Mucosa of descending colon (tissue), 3 donors: Measurements from ENCODE around the gene DSCAML1. TPM values are rescaled to one million over a fixed set of nuclear protein-coding genes. Genes with fewer than 3 reads are reported as not detected.

Experiments used
- ATAC-seq: fragments of 200-7000 bp; cut with Tn5 transposase; one replicate; pipeline ENCODE4 v1.9.1; 2020; ENCODE audit warnings: mild to moderate bottlenecking, moderate library complexity
- DNase-seq, 3 donors: peaks; one replicate each; pipeline ENCODE4 v3.0.0-alpha.2; 2020
- H3K36me3 ChIP-seq: fragments of 200-600 bp; one replicate; pipeline ENCODE4 v1.8.0; 2021; ENCODE audit warnings: low read depth, mild to moderate bottlenecking
- H3K4me1 ChIP-seq: fragments of 200-600 bp; one replicate; pipeline ENCODE4 v1.8.0; 2021; ENCODE audit warnings: low read depth, mild to moderate bottlenecking
- H3K4me3 ChIP-seq: fragments of 200-600 bp; one replicate; pipeline ENCODE4 v1.8.0; 2021; ENCODE audit warnings: mild to moderate bottlenecking
- H3K9me3 ChIP-seq: fragments of 200-600 bp; one replicate; pipeline ENCODE4 v1.8.0; 2021; ENCODE audit warnings: mild to moderate bottlenecking
- intact Hi-C, 2 donors: fragments of 100-400 bp; cut with DNase I in 1 of 2; cut with micrococcal nuclease in 1 of 2; formaldehyde crosslinking; loops; one replicate each; pipeline versions ENCODE4 v1.11.0 to v1.11.1; 2022; cut with DNase I, micrococcal nuclease
- total RNA-seq, 3 donors: library from RNA; stranded (reverse); fragmentation: NEBNext Ultra II Directional in 2 of 3; extraction: Animal tissue kit (Norgen Biotek cat#: 25700) in 2 of 3; gene quantifications; one replicate each; pipeline versions ENCODE4 v1.2.1 to v1.2.4, GENCODE V29; 2021 to 2023
- TF ChIP-seq, protein P1 (sequence below): fragments of 200-600 bp; IDR thresholded peaks from one replicate; pipeline ENCODE4 v1.8.0; 2022; ENCODE audit warnings: antibody characterized with exemption, mild to moderate bottlenecking
- donor health status: DM: no; HTN: no; CAD: no; lungs with moderate emphysema.
- donor health status: DM: no; HTN: no; CAD: no.
- donor health status: DM: no; HTN: yes; CAD: no.

Gene DSCAML1
- total RNA-seq, 3 donors from 2014 or later, result 5.0 to 5.5 (median 5.3) TPM

- H3K4me3 ChIP-seq, result no peak overlapping the region
- ATAC-seq, result peak; percentile 24
- DNase-seq, result peak; percentile 61 to 70 (median 63)
- intact Hi-C loops, result loop anchor here in 1 of 2 donors (10.0 kb wide), 1 partner anchor 132 kb away; no protein-coding TSS in a partner anchor
- H3K9me3 ChIP-seq, result no peaks in the 10 kb centered on the region
- TF ChIP-seq, protein P1, sequence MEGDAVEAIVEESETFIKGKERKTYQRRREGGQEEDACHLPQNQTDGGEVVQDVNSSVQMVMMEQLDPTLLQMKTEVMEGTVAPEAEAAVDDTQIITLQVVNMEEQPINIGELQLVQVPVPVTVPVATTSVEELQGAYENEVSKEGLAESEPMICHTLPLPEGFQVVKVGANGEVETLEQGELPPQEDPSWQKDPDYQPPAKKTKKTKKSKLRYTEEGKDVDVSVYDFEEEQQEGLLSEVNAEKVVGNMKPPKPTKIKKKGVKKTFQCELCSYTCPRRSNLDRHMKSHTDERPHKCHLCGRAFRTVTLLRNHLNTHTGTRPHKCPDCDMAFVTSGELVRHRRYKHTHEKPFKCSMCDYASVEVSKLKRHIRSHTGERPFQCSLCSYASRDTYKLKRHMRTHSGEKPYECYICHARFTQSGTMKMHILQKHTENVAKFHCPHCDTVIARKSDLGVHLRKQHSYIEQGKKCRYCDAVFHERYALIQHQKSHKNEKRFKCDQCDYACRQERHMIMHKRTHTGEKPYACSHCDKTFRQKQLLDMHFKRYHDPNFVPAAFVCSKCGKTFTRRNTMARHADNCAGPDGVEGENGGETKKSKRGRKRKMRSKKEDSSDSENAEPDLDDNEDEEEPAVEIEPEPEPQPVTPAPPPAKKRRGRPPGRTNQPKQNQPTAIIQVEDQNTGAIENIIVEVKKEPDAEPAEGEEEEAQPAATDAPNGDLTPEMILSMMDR, result peak; percentile 51
- peaks cover 28% of the 10 kb centered on the region for H3K4me1 ChIP-seq
- H3K36me3 ChIP-seq, result no peaks in the 10 kb centered on the region
These were observed 25.3 kb upstream of the DSCAML1 start for GRCh38 chr11:117822074-117823033.

DNA sequence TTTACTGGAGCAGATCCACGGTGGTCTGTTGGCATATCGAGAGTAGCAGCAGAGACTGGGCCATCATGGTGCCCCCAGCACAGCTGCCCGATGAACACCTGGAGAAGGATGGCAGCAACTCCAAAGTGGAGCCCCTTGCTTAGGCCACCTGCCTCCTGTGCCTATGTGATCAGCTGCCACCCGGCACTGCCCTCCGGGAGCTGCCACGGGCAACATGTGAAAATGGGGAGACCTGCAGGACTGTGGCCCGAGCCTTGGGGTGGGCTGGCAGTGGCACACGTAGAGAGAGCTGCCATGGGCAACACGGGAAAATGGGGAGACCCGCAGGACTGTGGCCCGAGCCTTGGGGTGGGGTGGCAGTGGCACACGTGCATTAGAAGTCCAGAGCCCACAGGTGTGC, 24.4 kb upstream of the DSCAML1 start:
- intact Hi-C loops, result loop anchor here in 1 of 2 donors (10.0 kb wide), 1 partner anchor 133 kb away; no protein-coding TSS in a partner anchor
- TF ChIP-seq, protein P1, result no peak
- peak in 2 of 3 donors; percentile 24 to 52 for DNase-seq
- peaks cover 35% of the 10 kb centered on the region for H3K4me1 ChIP-seq
- no peak overlapping the region for H3K4me3 ChIP-seq
- H3K9me3 ChIP-seq, result no peaks in the 10 kb centered on the region
- no peaks in the 10 kb centered on the region for H3K36me3 ChIP-seq
- ATAC-seq, result no peak

DNA sequence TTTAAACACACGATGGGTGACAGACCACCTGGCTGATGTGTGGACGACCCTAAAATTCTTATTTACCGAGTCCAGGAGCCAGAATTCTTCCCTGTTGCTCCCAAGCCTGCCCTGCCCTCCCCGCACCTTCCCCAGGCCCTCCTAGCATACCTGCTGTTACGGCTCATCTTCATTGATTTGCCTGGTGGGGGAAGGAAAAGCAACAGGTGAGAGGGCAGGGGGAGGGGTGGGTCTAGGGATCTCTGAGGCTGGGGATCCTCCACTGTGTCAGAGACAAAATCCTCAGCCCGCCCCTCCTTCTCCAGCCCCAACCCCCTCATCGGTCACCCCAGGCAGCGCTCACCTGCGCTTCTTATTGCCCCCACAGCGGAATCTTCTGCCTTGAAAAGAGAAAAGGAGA, 23.5 kb upstream of the DSCAML1 start:
- peaks cover 42% of the 10 kb centered on the region for H3K4me1 ChIP-seq
- ATAC-seq (no peak), DNase-seq (peak in 1 of 3 donors; percentile 19)
- H3K4me3 ChIP-seq, result no peak overlapping the region
- intact Hi-C loops, result loop anchor here in 1 of 2 donors (10.0 kb wide), 1 partner anchor 134 kb away; no protein-coding TSS in a partner anchor
- no peaks in the 10 kb centered on the region for H3K9me3 ChIP-seq
- H3K36me3 ChIP-seq, result no peaks in the 10 kb centered on the region
- TF ChIP-seq, protein P1, result no peak

DNA sequence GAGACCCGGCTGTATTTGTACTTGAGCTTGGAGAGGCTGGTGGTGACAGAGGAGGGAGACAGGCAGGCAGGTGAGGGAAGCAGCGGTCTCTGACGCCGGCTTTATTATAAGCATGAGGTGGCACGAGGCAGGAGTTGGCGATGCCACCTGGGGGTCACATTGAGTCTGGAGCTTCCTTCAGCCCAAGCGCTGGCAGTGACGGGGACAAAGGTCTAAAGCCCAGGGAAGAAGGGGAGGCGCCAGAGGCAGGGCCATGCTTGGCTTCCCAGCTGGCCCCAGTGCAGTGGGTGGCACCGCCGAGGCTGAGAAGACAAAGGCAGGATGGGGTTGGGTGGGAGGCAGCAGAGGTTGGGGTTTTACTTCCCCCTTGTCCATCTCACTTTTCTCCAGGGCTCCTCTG, 23.1 kb upstream of the DSCAML1 start:
- intact Hi-C loops, result loop anchor here in 1 of 2 donors (10.0 kb wide), 1 partner anchor 135 kb away; no protein-coding TSS in a partner anchor

More for the DNA sequence above, 23.1 kb upstream of the DSCAML1 start:
- no peak overlapping the region for H3K4me3 ChIP-seq
- TF ChIP-seq, protein P1, result no peak
- peak; percentile 68 to 80 (median 77) for DNase-seq
- H3K4me1 ChIP-seq, result peaks cover 45% of the 10 kb centered on the region
- ATAC-seq, result peak; percentile 60
- no peaks in the 10 kb centered on the region for H3K9me3 ChIP-seq
- H3K36me3 ChIP-seq, result no peaks in the 10 kb centered on the region
